ENCODE data around the gene ZFP1.

The ZFP1 gene

DNA sequence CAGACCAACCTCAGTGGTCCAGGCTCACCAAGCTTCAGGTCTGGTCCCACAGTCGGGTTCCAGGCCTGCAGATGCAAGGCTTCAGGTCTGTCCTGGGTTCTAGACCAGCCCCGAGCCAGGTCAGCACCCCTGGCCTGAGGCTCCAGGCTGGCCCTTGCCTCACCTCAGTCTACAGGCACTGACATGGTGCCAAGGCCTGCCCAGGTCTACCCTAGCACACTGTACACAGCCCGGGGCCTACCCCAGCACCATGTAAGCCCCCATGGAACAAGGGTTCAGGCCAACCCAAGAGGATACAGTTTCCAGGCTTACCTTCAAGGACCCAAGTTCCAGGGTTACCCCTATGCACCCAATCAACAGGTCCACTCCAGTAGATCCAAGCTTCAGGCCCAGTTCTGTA lies 26.8 kb downstream of the ZFP1 start:
- ChIA-PET POLR2A (no interaction called here), CTCF (interaction anchor here (0.9 to 1.3 kb wide), 2 partner anchors 23 to 53 kb away, joined by 3 read pairs; no protein-coding TSS in a partner anchor)
- TF ChIP-seq CTCF (IDR thresholded peaks at IDR 0.05; ENCODE audit: control extremely low read depth, extremely low read depth, low read depth, missing control alignments): no peak
- no peak for DNase-seq (ENCODE audit: extremely low spot score)

- no peak for TF ChIP-seq CTCF (IDR thresholded peaks at IDR 0.05; ENCODE audit: control extremely low read depth, extremely low read depth, low read depth, missing control alignments)
- ChIA-PET POLR2A (no interaction called here), CTCF (interaction anchor here (0.8 to 1.0 kb wide), 2 partner anchors 16 to 288 kb away, joined by 3 to 4 read pairs; no protein-coding TSS in a partner anchor)
- no peak for DNase-seq (ENCODE audit: extremely low spot score)
These were observed 28.6 kb downstream of the ZFP1 start for GRCh38 chr16:75176926-75177325.

DNA sequence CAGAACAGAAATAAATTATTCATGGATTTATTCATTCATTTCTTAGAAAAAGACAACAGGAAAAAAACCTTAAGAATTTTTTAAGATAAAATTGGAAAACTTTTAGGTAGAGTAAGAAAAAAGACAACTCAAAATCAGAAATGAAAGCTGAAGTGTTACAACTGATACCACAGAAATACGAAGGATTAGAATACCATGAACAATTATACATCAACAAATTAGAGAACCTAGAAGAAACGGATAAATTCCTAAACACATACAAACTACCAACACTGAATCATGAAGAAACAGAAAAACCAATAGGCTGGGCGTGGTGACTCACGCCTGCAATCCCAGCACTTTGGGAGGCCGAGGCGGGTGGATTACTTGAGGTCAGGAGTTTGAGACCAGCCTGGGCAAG lies 30.9 kb downstream of the ZFP1 start:
- POLR2A ChIA-PET: no interaction called here
- DNase-seq (ENCODE audit: extremely low spot score): no peak
- no peak for TF ChIP-seq CTCF (IDR thresholded peaks at IDR 0.05; ENCODE audit: control extremely low read depth, extremely low read depth, low read depth, missing control alignments)
- CTCF ChIA-PET: no interaction called here

- DNase-seq (ENCODE audit: extremely low spot score): no peak
- ChIA-PET CTCF (interaction anchor here (0.8 kb wide), 1 partner anchor 16 kb away, joined by 3 read pairs; no protein-coding TSS in a partner anchor), POLR2A (no interaction called here)
- no peak for TF ChIP-seq CTCF (IDR thresholded peaks at IDR 0.05; ENCODE audit: control extremely low read depth, extremely low read depth, low read depth, missing control alignments)
These were observed 33.3 kb downstream of the ZFP1 start for GRCh38 chr16:75181630-75182029.

DNA sequence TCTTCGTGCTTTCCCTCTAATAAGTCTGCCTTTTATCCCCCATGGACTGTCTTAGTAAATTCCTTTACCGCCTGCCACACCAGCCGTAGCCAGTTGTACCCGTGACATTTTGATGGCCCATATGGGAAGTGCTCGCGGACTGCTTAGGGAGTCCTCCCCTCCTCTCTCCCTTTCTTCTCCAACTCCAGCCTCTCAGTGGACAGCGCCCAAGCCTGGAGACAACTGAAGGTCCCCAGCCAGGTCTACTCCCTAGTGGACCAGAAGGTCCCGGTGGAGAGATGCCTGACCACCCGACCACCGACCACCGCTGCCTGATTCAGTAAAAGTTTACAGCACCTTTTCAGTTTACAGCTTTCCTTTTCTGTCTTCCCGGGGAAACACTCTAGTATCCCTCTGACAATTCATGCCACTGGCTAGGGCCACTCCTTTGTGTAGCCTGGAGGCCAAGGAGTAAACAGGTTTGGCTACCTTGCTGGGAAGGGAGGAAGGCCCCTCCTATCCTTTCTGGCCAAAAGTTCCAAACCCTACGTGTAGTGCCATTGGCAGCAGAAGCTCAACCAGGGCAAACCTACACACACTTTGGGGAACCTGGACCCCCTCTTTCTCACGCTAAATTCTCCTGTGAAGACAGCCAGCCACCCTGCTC lies 40.6 kb downstream of the ZFP1 start:
- TF ChIP-seq CTCF (IDR thresholded peaks at IDR 0.05; ENCODE audit: control extremely low read depth, extremely low read depth, low read depth, missing control alignments): no peak
- ChIA-PET CTCF (interaction anchor here (0.8 to 3.1 kb wide), 3 partner anchors 11 to 1981 kb away, joined by 3 to 19 read pairs (median 4); no protein-coding TSS in a partner anchor), POLR2A (no interaction called here)
- no peak for DNase-seq (ENCODE audit: extremely low spot score)

- CTCF ChIA-PET: interaction anchor here (0.8 to 3.1 kb wide), 3 partner anchors 10 to 1980 kb away, joined by 3 to 19 read pairs (median 4); no protein-coding TSS in a partner anchor
- DNase-seq (ENCODE audit: extremely low spot score): no peak
- TF ChIP-seq CTCF (IDR thresholded peaks at IDR 0.05; ENCODE audit: control extremely low read depth, extremely low read depth, low read depth, missing control alignments): no peak
- POLR2A ChIA-PET: no interaction called here
These were observed 41.4 kb downstream of the ZFP1 start for GRCh38 chr16:75189638-75190245.
